Neural progenitor cell (in vitro differentiated cells): ENCODE results near the gene VPS13D.

ENCODE experiments used
- CTCF ChIP-seq: fragments of 200-600 bp; sonication (generic); IDR thresholded peaks from 2 replicates; pipeline ENCODE4 v1.5.1; 2017; ENCODE audit warnings: antibody characterized with exemption, mild to moderate bottlenecking
- EZH2 ChIP-seq: fragments of 200-600 bp; sonication (generic); IDR thresholded peaks from 2 replicates; pipeline ENCODE4 v1.6.1; 2017; ENCODE audit warnings: antibody characterized with exemption, mild to moderate bottlenecking, moderate library complexity

- TF ChIP-seq EZH2 (no peak), CTCF (no peak)
These were observed 112.7 kb downstream of the VPS13D start for GRCh38 chr1:12342401-12343003.
